ENCODE results near the gene TGM2. TPM values are rescaled to one million over a fixed set of nuclear protein-coding genes. Genes with fewer than 3 reads are reported as not detected.

TGM2 gene
- total RNA-seq, 1 donor from 2014 or later: 529 TPM

GRCh38 chr20:38119446-38119845 lies 45.6 kb downstream of the TGM2 start:
- no peaks in the 10 kb centered on the region for H3K36me3 ChIP-seq
- no peaks in the 10 kb centered on the region for H3K27me3 ChIP-seq
- DNase-seq (ENCODE audit: low spot score in 2 of 2): no peak
- H3K27ac ChIP-seq: peak overlapping the region; percentile 13 to 44
- H3K9me3 ChIP-seq: no peaks in the 10 kb centered on the region
- intact Hi-C loops (cut with DNase I): no loop called here
- no peak overlapping the region for H3K4me3 ChIP-seq
- peaks cover 0 to 10% of the 10 kb centered on the region in 2 donors for H3K4me1 ChIP-seq
- TF ChIP-seq, protein P1, sequence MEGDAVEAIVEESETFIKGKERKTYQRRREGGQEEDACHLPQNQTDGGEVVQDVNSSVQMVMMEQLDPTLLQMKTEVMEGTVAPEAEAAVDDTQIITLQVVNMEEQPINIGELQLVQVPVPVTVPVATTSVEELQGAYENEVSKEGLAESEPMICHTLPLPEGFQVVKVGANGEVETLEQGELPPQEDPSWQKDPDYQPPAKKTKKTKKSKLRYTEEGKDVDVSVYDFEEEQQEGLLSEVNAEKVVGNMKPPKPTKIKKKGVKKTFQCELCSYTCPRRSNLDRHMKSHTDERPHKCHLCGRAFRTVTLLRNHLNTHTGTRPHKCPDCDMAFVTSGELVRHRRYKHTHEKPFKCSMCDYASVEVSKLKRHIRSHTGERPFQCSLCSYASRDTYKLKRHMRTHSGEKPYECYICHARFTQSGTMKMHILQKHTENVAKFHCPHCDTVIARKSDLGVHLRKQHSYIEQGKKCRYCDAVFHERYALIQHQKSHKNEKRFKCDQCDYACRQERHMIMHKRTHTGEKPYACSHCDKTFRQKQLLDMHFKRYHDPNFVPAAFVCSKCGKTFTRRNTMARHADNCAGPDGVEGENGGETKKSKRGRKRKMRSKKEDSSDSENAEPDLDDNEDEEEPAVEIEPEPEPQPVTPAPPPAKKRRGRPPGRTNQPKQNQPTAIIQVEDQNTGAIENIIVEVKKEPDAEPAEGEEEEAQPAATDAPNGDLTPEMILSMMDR (IDR thresholded peaks at IDR 0.05): no peak

DNA sequence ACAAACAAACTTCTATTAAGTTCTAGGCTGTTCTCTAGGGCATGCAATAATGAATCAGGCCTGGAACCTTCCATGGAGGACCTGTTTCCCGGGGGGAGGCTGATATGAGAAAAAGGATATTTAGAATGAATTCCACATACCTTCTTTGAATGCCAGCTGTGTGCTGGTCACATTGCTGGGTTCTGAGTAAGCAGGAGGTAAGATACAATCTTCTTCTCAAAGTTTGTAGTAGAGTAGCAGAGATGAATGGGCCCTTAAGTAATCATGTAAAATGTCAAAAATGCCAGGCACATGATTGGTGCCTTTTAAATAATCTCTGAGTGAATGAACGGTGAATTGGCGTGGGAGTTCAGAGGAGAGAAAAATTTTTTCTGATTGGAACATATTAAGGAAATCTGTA lies 47.4 kb downstream of the TGM2 start:
- TF ChIP-seq, protein P1 (IDR thresholded peaks at IDR 0.05): no peak
- Histone ChIP-seq H3K4me1 (peaks cover 0 to 4% of the 10 kb centered on the region in 2 donors), H3K9me3 (no peaks in the 10 kb centered on the region), H3K27ac (peak overlapping the region; percentile 18 to 33), H3K4me3 (no peak overlapping the region), H3K27me3 (no peaks in the 10 kb centered on the region), H3K36me3 (no peaks in the 10 kb centered on the region)
- DNase-seq (ENCODE audit: low spot score in 2 of 2): peak in 1 of 2 donors; percentile 44
- intact Hi-C loops (cut with DNase I): no loop called here

- TF ChIP-seq, protein P1 (IDR thresholded peaks at IDR 0.05): no peak
- Histone ChIP-seq H3K4me3 (no peak overlapping the region), H3K27me3 (no peaks in the 10 kb centered on the region), H3K27ac (peak overlapping the region in 1 of 2 donors; percentile 33), H3K36me3 (no peaks in the 10 kb centered on the region), H3K4me1 (peaks cover 0 to 5% of the 10 kb centered on the region in 2 donors), H3K9me3 (no peaks in the 10 kb centered on the region)
- intact Hi-C loops (cut with DNase I): no loop called here
- DNase-seq (ENCODE audit: low spot score in 2 of 2): no peak
Measured at GRCh38 chr20:38117205-38117604, 47.9 kb downstream of the TGM2 start.

- no peak overlapping the region for H3K4me3 ChIP-seq
- no peak overlapping the region for H3K27ac ChIP-seq
- no peak for DNase-seq (ENCODE audit: low spot score in 2 of 2)
- peaks cover 0 to 11% of the 10 kb centered on the region in 2 donors for H3K4me1 ChIP-seq
- intact Hi-C loops (cut with DNase I): no loop called here
- H3K9me3 ChIP-seq: no peaks in the 10 kb centered on the region
- H3K27me3 ChIP-seq: no peaks in the 10 kb centered on the region
- H3K36me3 ChIP-seq: no peaks in the 10 kb centered on the region
- TF ChIP-seq, protein P1 (IDR thresholded peaks at IDR 0.05): no peak
Measured at GRCh38 chr20:38116409-38117165, 48.5 kb downstream of the TGM2 start.

- Histone ChIP-seq H3K9me3 (no peaks in the 10 kb centered on the region), H3K36me3 (no peaks in the 10 kb centered on the region), H3K4me3 (no peak overlapping the region), H3K4me1 (peaks cover 0 to 18% of the 10 kb centered on the region in 2 donors), H3K27ac (no peak overlapping the region), H3K27me3 (no peaks in the 10 kb centered on the region)
- TF ChIP-seq, protein P1 (IDR thresholded peaks at IDR 0.05): no peak
- intact Hi-C loops (cut with DNase I): no loop called here
- DNase-seq (ENCODE audit: low spot score in 2 of 2): no peak
Measured at GRCh38 chr20:38115896-38116295, 49.2 kb downstream of the TGM2 start.

Measured in ascending aorta (tissue), 2 donors.